ENCODE data around the gene SUGCT. TPM values are rescaled to one million over a fixed set of nuclear protein-coding genes. Genes with fewer than 3 reads are reported as not detected.
A peak's percentile ranks its signal among the peaks of the same experiment; 100 is the strongest.

Gene SUGCT
- total RNA-seq, 2 experiments from 2014 or later = 1.2 to 1.9 TPM

DNA sequence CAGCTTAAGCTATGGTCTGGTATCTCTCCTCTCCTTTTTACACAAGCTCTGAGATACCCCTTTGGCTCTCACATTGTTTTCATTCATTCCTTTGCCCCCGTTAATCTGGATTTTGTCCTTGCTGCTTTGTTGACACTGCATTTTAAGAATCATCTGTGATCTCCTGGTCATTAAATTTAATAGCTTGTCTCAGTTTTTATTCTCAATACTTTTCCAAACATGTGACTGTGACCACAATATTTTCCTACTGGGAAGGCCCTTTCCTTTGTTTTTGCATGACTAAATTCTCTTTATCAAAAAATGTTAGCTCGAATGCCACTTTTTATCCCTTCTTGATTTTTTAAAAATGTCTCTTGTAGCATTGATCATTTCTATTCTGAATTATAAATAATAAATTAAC is 171.2 kb downstream of the SUGCT start:
- H3K27me3 Mint-ChIP-seq = no peaks in the 10 kb centered on the region
- H3K4me1 Mint-ChIP-seq = peaks cover 2% of the 10 kb centered on the region
- CTCF ChIA-PET = interaction anchor here (0.9 kb wide), 1 partner anchor 13 kb away, joined by 3 read pairs; no protein-coding TSS in a partner anchor
- H3K27ac Mint-ChIP-seq = no peak overlapping the region
- ATAC-seq (no peak), DNase-seq (no peak)
- no peaks in the 10 kb centered on the region for H3K36me3 Mint-ChIP-seq (ENCODE audit: low read depth)
- POLR2A ChIA-PET = no interaction called here
- intact Hi-C loops (cut with DNase I, micrococcal nuclease) = no loop called here
- H3K4me3 Mint-ChIP-seq = no peak overlapping the region
- no peaks in the 10 kb centered on the region for H3K9me3 Mint-ChIP-seq (ENCODE audit: low read depth)

DNA sequence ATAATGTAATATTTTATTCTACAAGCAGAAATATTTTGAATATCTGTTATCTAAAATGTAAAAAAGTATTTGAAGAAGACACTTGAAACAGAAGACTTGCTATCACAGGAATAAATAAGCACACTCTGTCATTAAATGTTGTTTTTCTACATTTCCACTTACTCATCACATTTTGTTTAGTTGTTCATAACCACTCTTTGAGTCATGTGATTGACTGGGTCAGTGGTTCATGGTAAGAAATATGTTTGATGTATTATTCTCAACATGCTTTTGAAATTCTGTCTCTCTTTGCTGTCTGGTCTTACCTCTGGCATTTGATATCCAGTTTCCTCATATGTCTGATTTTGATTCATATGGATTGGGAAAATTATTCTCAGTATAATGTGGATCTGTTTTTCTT is 171.8 kb downstream of the SUGCT start:
- Mint-ChIP-seq H3K9me3 (ENCODE audit: low read depth) (no peaks in the 10 kb centered on the region), H3K4me1 (peaks cover 7% of the 10 kb centered on the region), H3K4me3 (no peak overlapping the region), H3K27ac (no peak overlapping the region), H3K27me3 (no peaks in the 10 kb centered on the region), H3K36me3 (ENCODE audit: low read depth) (no peaks in the 10 kb centered on the region)
- intact Hi-C loops (cut with DNase I, micrococcal nuclease) = no loop called here
- ChIA-PET CTCF (interaction anchor here (0.9 kb wide), 1 partner anchor 13 kb away, joined by 3 read pairs; no protein-coding TSS in a partner anchor), POLR2A (no interaction called here)
- ATAC-seq = no peak
- no peak for DNase-seq

DNA sequence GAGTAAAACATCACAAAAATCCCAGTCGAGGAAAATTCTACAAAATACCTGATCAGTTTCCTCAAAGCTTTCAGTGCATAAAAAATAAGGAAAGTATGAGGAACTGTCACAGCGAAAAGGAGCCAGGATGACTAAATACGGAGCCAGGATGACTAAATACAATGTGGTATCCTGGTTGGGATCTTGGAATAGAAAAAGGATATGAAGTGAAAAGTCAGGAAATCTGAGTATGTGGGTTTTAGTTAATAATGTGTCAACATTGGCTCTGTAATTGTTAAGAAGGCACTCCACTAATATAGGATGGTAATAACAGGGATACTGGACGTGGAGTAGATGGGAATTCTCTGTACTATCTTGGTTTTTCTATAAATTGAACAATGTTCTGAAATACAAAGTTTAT is 175.5 kb downstream of the SUGCT start:
- ATAC-seq = no peak
- Mint-ChIP-seq H3K27me3 (no peaks in the 10 kb centered on the region), H3K9me3 (ENCODE audit: low read depth) (no peaks in the 10 kb centered on the region), H3K4me1 (peaks cover 7% of the 10 kb centered on the region), H3K36me3 (ENCODE audit: low read depth) (no peaks in the 10 kb centered on the region), H3K4me3 (no peak overlapping the region), H3K27ac (no peak overlapping the region)
- ChIA-PET POLR2A (no interaction called here), CTCF (no interaction called here)
- intact Hi-C loops (cut with DNase I, micrococcal nuclease) = no loop called here
- no peak for DNase-seq

DNA sequence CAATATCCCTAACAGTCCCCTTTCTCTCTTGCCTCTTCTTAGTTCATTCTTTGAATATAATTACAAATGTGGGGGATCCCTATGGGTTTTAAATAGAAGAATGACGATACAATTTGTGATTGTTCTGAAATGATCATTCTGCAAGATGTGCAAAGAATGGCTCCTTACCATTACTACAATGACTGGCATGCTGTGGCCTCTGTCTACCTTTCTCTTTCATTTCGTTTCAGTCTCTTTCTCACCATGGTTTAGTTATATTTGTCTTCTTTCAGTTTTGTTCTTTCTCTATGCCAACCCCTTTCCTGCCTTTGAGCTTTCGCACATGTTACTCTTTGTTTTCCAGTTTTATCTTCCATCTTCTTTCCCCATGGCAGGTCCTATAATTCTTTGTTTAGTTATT is 176.5 kb downstream of the SUGCT start:
- ChIA-PET POLR2A (no interaction called here), CTCF (no interaction called here)
- no peaks in the 10 kb centered on the region for H3K27me3 Mint-ChIP-seq
- H3K4me3 Mint-ChIP-seq = no peak overlapping the region
- H3K36me3 Mint-ChIP-seq (ENCODE audit: low read depth) = no peaks in the 10 kb centered on the region
- no peak overlapping the region for H3K27ac Mint-ChIP-seq
- DNase-seq (peak; percentile 6), ATAC-seq (peak; percentile 76)
- peaks cover 7% of the 10 kb centered on the region for H3K4me1 Mint-ChIP-seq
- H3K9me3 Mint-ChIP-seq (ENCODE audit: low read depth) = no peaks in the 10 kb centered on the region
- intact Hi-C loops (cut with DNase I, micrococcal nuclease) = no loop called here

DNA sequence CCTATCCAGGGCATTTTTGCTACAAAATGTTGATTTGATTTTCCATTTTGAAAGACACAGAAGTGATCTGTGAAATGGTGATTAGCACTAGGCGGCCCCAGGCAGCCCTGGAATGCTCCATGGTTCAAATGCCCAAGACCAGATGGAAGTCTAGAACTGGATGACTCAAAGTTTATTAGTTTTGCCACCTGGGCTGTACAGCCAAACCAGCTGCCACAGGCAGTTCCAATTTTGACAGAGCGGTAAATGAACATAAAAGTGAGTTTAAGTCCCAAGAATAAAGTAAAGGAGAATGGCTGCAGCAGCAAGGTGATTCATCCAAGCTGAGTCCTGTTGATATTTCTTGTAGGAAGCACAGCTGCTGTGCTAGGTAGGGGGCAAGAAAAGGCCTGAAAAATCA is 180.5 kb downstream of the SUGCT start:
- ChIA-PET POLR2A (no interaction called here), CTCF (no interaction called here)
- no peaks in the 10 kb centered on the region for H3K9me3 Mint-ChIP-seq (ENCODE audit: low read depth)
- peaks cover 7% of the 10 kb centered on the region for H3K4me1 Mint-ChIP-seq
- no peak overlapping the region for H3K4me3 Mint-ChIP-seq
- no peak overlapping the region for H3K27ac Mint-ChIP-seq
- no peak for DNase-seq
- intact Hi-C loops (cut with DNase I, micrococcal nuclease) = no loop called here
- peaks cover 1% of the 10 kb centered on the region for H3K27me3 Mint-ChIP-seq
- ATAC-seq = no peak
- no peaks in the 10 kb centered on the region for H3K36me3 Mint-ChIP-seq (ENCODE audit: low read depth)

DNA sequence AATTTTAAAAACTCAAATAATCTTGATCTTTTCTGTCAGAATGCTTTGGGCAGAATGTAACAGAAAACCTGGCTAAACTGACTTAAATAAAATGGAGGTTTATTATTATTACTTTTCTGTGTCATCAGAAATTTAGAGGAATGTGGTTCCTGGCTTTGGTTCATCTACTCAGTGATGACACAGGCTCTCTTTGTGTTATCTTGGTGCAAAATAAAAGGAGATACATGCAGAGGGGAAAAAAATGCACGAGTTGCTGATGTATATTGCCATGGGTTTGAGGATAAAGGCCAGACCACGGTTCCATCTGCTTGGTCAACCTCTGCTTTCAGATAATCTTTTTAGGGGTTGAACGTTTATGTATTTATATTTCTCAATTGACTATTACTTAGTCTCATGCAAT is 181.4 kb downstream of the SUGCT start:
- intact Hi-C loops (cut with DNase I, micrococcal nuclease) = no loop called here
- Mint-ChIP-seq H3K36me3 (ENCODE audit: low read depth) (no peaks in the 10 kb centered on the region), H3K4me3 (no peak overlapping the region), H3K4me1 (peaks cover 4% of the 10 kb centered on the region), H3K27ac (no peak overlapping the region), H3K27me3 (peaks cover 1% of the 10 kb centered on the region), H3K9me3 (ENCODE audit: low read depth) (no peaks in the 10 kb centered on the region)
- ChIA-PET POLR2A (no interaction called here), CTCF (interaction anchor here (0.7 kb wide), 1 partner anchor 1341 kb away, joined by 3 read pairs; no protein-coding TSS in a partner anchor)
- DNase-seq (no peak), ATAC-seq (no peak)

DNA sequence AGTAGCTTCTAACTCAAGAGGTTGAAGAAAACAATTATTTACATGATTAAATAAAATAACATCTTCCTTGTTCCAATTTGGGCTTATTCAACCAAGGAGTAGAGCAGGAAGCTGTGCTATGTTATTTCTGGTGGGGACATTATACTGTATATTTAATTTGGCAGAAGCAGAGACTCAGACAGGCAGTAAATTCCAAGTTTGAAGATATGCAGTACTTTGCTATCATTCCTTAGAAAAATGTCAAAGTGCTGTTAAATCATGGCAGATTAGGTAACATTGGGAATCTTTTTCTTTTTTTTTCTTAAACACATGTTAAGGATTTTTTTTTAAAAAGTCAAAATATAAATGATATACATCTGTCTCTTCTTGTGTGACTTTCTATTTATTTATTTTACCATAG is 190.1 kb downstream of the SUGCT start:
- H3K4me3 Mint-ChIP-seq = no peak overlapping the region
- H3K27ac Mint-ChIP-seq = no peak overlapping the region
- H3K4me1 Mint-ChIP-seq = no peaks in the 10 kb centered on the region
- H3K27me3 Mint-ChIP-seq = no peaks in the 10 kb centered on the region
- ChIA-PET CTCF (interaction anchor here (0.7 kb wide), 1 partner anchor 8 kb away, joined by 4 read pairs; no protein-coding TSS in a partner anchor), POLR2A (no interaction called here)
- ATAC-seq (no peak), DNase-seq (no peak)
- H3K9me3 Mint-ChIP-seq (ENCODE audit: low read depth) = no peaks in the 10 kb centered on the region
- H3K36me3 Mint-ChIP-seq (ENCODE audit: low read depth) = no peaks in the 10 kb centered on the region
- intact Hi-C loops (cut with DNase I, micrococcal nuclease) = loop anchor here in 1 of 2 experiments (5.0 kb wide), 1 partner anchor 1372 kb away; no protein-coding TSS in a partner anchor

DNA sequence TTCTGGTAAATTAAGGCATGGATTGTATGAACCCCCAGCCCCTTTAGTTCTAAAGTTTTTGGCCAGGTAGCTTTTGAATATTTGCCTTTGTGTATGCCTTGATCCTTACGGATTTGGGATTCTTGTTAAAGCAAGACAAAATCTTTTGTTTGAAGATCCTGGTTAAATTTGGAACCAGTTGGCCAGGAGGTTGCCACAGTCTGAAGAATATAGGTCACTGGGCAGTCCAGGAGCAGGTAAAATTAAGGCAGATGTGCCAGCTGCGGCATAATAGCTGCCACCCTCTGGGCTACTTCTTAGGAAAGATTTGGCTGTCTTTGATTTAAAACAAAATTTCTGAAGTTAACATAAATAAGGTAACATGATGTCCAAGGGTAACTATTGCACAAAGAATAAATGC is 192.3 kb downstream of the SUGCT start:
- H3K27ac Mint-ChIP-seq = no peak overlapping the region
- ATAC-seq = no peak
- intact Hi-C loops (cut with DNase I, micrococcal nuclease) = loop anchor here in 1 of 2 experiments (5.0 kb wide), 1 partner anchor 1370 kb away; no protein-coding TSS in a partner anchor
- no peaks in the 10 kb centered on the region for H3K9me3 Mint-ChIP-seq (ENCODE audit: low read depth)
- H3K27me3 Mint-ChIP-seq = no peaks in the 10 kb centered on the region
- H3K4me3 Mint-ChIP-seq = no peak overlapping the region
- POLR2A ChIA-PET = no interaction called here
- DNase-seq = no peak
- CTCF ChIA-PET = no interaction called here
- no peaks in the 10 kb centered on the region for H3K36me3 Mint-ChIP-seq (ENCODE audit: low read depth)
- no peaks in the 10 kb centered on the region for H3K4me1 Mint-ChIP-seq

DNA sequence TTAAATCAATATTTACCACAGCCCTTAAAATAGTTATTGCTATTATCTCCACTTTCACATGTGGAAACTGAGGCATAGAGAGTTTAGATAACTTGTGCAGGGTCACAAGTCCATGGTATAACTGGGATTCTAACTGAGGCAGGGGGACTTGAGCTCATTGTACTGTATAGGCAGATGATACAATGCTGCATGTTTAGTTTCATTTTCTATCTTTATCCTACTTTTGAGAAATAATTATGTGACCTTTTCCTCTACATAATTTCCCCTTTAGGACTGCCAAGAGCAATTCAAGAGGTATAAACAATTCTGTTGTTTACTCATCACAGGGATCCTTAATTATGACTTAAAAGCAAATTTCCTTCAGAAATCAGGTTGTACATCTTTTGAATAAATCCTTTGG is 193.1 kb downstream of the SUGCT start:
- CTCF ChIA-PET = no interaction called here
- no peak for ATAC-seq
- Mint-ChIP-seq H3K9me3 (ENCODE audit: low read depth) (no peaks in the 10 kb centered on the region), H3K27me3 (no peaks in the 10 kb centered on the region), H3K4me1 (no peaks in the 10 kb centered on the region), H3K4me3 (no peak overlapping the region), H3K27ac (no peak overlapping the region), H3K36me3 (ENCODE audit: low read depth) (no peaks in the 10 kb centered on the region)
- no peak for DNase-seq
- POLR2A ChIA-PET = no interaction called here
- intact Hi-C loops (cut with DNase I, micrococcal nuclease) = loop anchor here in 1 of 2 experiments (5.0 kb wide), 1 partner anchor 1369 kb away; no protein-coding TSS in a partner anchor

DNA sequence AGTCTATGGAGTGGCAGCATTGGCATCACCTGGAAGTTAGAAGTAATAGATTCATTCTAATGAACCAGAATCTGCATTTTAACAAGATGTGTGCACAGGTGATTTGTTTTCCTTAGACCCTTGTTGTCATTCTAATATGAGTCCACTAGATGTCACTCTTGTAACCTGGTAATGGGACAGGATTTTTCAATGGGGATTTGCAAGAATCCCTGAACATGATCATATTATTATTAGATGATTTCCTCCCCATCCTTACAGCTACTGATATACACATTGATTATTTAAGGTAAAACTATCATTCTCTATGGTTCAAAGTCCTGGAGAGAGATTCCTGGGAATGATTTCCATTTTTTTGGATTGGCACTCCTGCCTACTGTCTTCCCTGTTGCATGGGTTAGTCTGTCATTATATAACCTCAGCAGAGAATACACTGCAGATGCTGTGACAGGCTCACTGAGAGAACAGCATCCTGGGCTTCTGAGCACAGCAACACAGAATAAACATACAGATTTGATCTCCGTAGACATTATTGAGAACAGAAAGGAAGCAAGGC is 194.9 kb downstream of the SUGCT start:
- POLR2A ChIA-PET = no interaction called here
- no peak overlapping the region for H3K4me3 Mint-ChIP-seq
- no peak overlapping the region for H3K27ac Mint-ChIP-seq
- CTCF ChIA-PET = no interaction called here
- H3K9me3 Mint-ChIP-seq (ENCODE audit: low read depth) = no peaks in the 10 kb centered on the region
- DNase-seq = no peak
- no peaks in the 10 kb centered on the region for H3K36me3 Mint-ChIP-seq (ENCODE audit: low read depth)
- no peak for ATAC-seq
- no peaks in the 10 kb centered on the region for H3K4me1 Mint-ChIP-seq
- intact Hi-C loops (cut with DNase I, micrococcal nuclease) = loop anchor here (1.0 to 5.0 kb wide), 2 partner anchors 276 to 1368 kb away; no protein-coding TSS in a partner anchor
- H3K27me3 Mint-ChIP-seq = no peaks in the 10 kb centered on the region

DNA sequence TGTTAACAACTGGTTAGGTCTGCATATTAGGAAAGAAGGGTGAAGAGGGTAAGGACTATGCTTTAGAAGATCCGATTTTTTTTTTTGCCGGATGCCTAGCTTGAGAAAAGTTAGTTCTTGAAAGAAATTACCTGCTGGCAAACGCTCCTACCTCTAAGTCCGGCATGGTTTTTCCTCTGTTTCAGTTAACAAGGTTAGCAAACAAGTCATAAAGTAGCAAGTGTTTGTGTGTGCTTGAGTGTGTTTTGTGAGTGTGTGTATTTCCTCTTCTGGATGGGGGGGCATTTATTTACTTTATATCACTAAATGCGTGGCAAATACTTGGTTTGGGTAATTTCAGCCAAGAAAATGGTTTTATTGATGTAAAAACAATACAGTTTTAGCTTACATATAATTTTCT is 195.6 kb downstream of the SUGCT start:
- H3K4me3 Mint-ChIP-seq = no peak overlapping the region
- CTCF ChIA-PET = interaction anchor here (0.6 to 1.4 kb wide), 5 partner anchors 12 to 1380 kb away, joined by 3 to 4 read pairs (median 3); no protein-coding TSS in a partner anchor
- intact Hi-C loops (cut with DNase I, micrococcal nuclease) = no loop called here
- H3K27ac Mint-ChIP-seq = no peak overlapping the region
- no peaks in the 10 kb centered on the region for H3K27me3 Mint-ChIP-seq
- no peak for ATAC-seq
- no peaks in the 10 kb centered on the region for H3K36me3 Mint-ChIP-seq (ENCODE audit: low read depth)
- no peak for DNase-seq
- H3K9me3 Mint-ChIP-seq (ENCODE audit: low read depth) = no peaks in the 10 kb centered on the region
- POLR2A ChIA-PET = no interaction called here
- H3K4me1 Mint-ChIP-seq = no peaks in the 10 kb centered on the region

DNA sequence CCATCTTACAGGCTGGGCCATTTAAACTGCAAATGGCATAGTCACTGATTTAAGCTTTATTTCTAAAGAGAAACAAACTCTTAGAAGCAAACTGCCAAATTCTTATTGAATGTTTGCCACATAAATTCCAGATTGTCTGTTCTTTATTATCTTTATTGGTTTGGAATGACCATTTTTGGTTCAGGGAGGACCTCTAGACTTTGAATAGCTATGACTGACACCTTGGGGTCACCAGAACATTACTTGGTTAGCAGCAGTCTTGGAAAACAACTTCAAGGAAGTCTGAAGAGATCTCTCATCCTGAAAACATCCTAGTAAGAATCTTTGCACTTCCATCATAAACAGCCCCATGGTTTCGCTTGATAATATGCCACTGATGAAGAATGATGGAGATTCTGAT is 197.1 kb downstream of the SUGCT start:
- Mint-ChIP-seq H3K4me3 (no peak overlapping the region), H3K4me1 (no peaks in the 10 kb centered on the region), H3K27ac (no peak overlapping the region), H3K9me3 (ENCODE audit: low read depth) (peaks cover 1% of the 10 kb centered on the region), H3K36me3 (ENCODE audit: low read depth) (no peaks in the 10 kb centered on the region), H3K27me3 (no peaks in the 10 kb centered on the region)
- intact Hi-C loops (cut with DNase I, micrococcal nuclease) = no loop called here
- no peak for DNase-seq
- ChIA-PET CTCF (no interaction called here), POLR2A (no interaction called here)
- no peak for ATAC-seq
